Mammary epithelial cell (primary cell): ENCODE measurements around the gene APOC3.

Source experiments
- EZH2 ChIP-seq: IDR thresholded peaks from 2 replicates; pipeline ENCODE4 v1.6.1; 2012; ENCODE audit warnings: low read length, inconsistent platforms, borderline replicate concordance
- TF ChIP-seq, protein P1 (sequence below), 2 donors: IDR thresholded peaks in 1 of 2; conservative IDR thresholded peaks in 1 of 2; 2 replicates each; pipeline ENCODE4 v1.5.1; 2011 to 2012; ENCODE audit warnings: inconsistent platforms in 2 of 2, low read length in 2 of 2, mild to moderate bottlenecking in 2 of 2, control low read depth in 1 of 2, low read depth in 1 of 2; ENCODE audit not compliant: insufficient read depth in 1 of 2; ENCODE audit errors: extremely low read depth in 1 of 2

- TF ChIP-seq, protein P1, sequence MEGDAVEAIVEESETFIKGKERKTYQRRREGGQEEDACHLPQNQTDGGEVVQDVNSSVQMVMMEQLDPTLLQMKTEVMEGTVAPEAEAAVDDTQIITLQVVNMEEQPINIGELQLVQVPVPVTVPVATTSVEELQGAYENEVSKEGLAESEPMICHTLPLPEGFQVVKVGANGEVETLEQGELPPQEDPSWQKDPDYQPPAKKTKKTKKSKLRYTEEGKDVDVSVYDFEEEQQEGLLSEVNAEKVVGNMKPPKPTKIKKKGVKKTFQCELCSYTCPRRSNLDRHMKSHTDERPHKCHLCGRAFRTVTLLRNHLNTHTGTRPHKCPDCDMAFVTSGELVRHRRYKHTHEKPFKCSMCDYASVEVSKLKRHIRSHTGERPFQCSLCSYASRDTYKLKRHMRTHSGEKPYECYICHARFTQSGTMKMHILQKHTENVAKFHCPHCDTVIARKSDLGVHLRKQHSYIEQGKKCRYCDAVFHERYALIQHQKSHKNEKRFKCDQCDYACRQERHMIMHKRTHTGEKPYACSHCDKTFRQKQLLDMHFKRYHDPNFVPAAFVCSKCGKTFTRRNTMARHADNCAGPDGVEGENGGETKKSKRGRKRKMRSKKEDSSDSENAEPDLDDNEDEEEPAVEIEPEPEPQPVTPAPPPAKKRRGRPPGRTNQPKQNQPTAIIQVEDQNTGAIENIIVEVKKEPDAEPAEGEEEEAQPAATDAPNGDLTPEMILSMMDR (conservative IDR thresholded peaks at IDR 0.05 in 1 of 2, IDR thresholded peaks at IDR 0.05 in 1 of 2; ENCODE audit: extremely low read depth in 1 of 2, insufficient read depth in 1 of 2, low read depth in 1 of 2, low read length in 2 of 2) = no peak
- TF ChIP-seq EZH2 = no peak
Measured at GRCh38 chr11:116849060-116849459, 19.4 kb downstream of the APOC3 start.
